ENCODE data around the gene UBA7.
A peak's percentile ranks its signal among the peaks of the same experiment; 100 is the strongest.

Gene UBA7

DNA sequence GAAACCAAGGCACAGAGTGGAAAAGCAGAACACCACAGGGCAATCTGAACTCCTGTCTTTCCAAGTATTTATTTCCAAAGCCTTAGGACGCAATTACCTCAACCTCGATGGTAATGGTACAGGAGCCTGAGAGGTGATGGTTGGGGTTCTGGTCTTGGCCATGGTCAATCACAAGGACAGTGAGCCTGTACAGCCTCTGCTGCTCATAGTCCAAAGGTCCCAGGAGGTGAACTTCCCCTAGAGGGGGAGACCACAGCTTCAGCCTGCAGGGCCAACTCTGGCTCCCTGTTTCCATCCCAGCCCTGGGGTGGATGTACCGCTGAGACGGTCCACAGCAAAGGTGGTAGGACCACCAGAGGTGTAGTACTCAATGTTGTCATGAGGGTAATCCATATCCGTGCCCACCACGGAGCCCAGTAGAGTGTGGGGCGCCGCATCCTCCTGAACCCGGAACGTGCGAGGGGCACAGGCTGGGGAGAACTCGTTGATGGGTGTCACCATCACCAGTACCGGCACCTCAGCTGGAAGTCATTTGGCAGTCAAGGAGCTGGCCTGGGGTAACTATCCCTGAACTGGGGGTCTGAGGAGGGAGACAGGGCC lies 20.2 kb downstream of the UBA7 start:
- no peaks in the 10 kb centered on the region for H3K9me3 ChIP-seq (ENCODE audit: control insufficient read depth, low read length)
- no peak overlapping the region for H3K27ac ChIP-seq (ENCODE audit: insufficient read depth, low read length, poor library complexity, severe bottlenecking)
- H3K4me3 ChIP-seq (ENCODE audit: insufficient read depth, low read depth, low read length, poor library complexity, severe bottlenecking), result no peak overlapping the region
- H3K27me3 ChIP-seq (replicated peaks; ENCODE audit: control insufficient read depth, insufficient read depth, low read length, poor library complexity, severe bottlenecking), result no peaks in the 10 kb centered on the region
- H3K4me1 ChIP-seq (ENCODE audit: control insufficient read depth, insufficient read depth, low read length, poor library complexity, severe bottlenecking), result peaks cover 3% of the 10 kb centered on the region
- no peak for DNase-seq
- no peaks in the 10 kb centered on the region for H3K36me3 ChIP-seq (ENCODE audit: control insufficient read depth, insufficient read depth, low read length)

DNA sequence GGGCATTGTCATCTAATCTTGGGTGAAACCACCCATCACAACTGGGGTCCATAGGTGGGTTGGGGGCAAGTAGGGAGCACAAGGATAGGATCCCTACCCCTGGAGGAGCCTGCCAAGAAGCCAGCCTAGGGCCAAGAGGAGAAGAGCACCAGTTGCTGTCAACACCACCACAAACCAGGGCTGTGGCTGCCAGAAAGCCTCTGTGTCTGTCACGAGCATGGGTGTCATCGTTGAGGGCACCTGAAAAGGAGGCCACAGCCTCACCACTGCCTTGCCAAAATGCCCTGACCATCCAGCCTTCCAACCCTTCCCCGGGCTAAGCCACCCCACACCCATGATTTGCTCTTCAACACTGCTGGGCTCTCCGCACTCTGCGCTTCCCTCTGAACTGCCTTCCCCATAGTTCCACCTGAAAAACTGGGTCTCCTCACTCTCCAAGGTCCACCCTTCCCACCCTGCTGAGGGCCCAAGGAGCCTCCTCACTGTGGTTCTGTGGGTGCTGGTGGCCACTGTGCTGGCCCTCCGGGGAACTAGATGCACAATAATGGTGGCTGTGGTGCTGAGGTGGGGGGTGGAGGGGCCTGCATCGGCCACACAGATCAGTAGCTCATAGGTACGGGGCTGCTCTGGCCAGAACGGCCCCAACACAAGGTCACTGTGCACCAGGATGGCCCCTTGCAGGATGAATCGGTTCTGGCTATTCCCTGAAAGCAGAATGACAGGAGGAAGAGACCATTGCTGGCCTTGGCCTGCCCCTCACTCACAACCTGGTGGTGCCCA lies 21.2 kb downstream of the UBA7 start:
- DNase-seq, result no peak
- Histone ChIP-seq H3K9me3 (ENCODE audit: control insufficient read depth, low read length) (no peaks in the 10 kb centered on the region), H3K4me1 (ENCODE audit: control insufficient read depth, insufficient read depth, low read length, poor library complexity, severe bottlenecking) (peaks cover 3% of the 10 kb centered on the region), H3K4me3 (ENCODE audit: insufficient read depth, low read depth, low read length, poor library complexity, severe bottlenecking) (no peak overlapping the region), H3K36me3 (ENCODE audit: control insufficient read depth, insufficient read depth, low read length) (no peaks in the 10 kb centered on the region), H3K27ac (ENCODE audit: insufficient read depth, low read length, poor library complexity, severe bottlenecking) (no peak overlapping the region), H3K27me3 (replicated peaks; ENCODE audit: control insufficient read depth, insufficient read depth, low read length, poor library complexity, severe bottlenecking) (no peaks in the 10 kb centered on the region)

DNA sequence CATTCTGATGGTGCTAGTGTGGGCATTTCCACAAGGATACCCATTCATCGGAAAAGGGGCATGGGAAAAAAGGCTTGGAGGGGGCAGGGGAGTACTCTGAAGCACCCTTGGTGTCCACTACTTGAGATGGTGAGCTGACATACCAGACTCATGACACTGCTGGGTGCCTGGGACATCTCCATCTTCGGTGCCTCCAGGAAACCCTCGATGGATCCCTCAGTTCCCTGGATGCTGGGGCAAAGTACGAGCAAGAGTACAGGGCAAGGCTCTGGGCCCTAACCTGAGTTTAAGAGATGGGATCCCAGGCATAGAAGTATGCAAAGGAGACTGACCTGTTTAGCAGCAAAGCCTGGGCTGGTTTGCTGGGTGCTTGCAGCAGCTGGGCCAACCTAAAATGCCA lies 22.2 kb downstream of the UBA7 start:
- Histone ChIP-seq H3K27ac (ENCODE audit: insufficient read depth, low read length, poor library complexity, severe bottlenecking) (no peak overlapping the region), H3K4me1 (ENCODE audit: control insufficient read depth, insufficient read depth, low read length, poor library complexity, severe bottlenecking) (peaks cover 10% of the 10 kb centered on the region), H3K27me3 (replicated peaks; ENCODE audit: control insufficient read depth, insufficient read depth, low read length, poor library complexity, severe bottlenecking) (no peaks in the 10 kb centered on the region), H3K4me3 (ENCODE audit: insufficient read depth, low read depth, low read length, poor library complexity, severe bottlenecking) (no peak overlapping the region), H3K9me3 (ENCODE audit: control insufficient read depth, low read length) (no peaks in the 10 kb centered on the region), H3K36me3 (ENCODE audit: control insufficient read depth, insufficient read depth, low read length) (no peaks in the 10 kb centered on the region)
- no peak for DNase-seq

DNA sequence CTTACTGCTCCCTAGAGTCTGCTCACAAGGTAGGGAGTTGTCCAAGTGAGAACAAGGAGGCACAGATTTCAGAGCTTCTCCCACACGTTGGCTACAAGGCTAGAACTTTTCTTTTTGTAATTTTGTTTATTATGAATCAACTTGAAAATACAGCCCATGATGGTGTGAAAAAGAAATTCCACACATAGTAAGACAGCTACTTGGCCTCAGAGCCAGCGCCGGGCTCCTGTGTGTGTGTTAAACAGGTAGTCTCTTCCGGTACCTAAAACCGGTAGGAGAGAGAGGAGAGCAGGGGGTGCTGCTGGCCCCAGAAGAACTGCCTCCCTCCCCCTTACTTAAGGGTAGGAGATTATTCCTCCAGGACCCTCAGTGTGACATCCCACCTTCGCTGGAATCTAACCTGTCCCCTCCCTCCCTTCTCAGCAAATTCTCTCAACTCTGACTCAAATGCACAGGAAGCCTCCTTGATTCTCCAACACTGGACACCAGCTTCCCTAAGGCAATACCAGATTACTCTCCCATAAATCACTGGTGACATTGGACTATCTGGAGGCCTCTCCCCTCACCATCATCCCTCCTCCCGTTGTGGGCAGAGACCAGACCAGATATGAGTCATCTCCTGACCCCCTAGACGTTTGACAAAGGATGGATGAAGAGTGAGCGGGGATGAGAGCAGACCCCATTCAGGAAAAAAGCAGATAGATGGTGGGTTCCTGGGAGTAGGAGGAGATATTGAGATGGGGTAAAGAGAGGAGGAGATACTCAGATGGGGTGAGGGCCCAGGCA lies 22.9 kb downstream of the UBA7 start:
- Histone ChIP-seq H3K27ac (ENCODE audit: insufficient read depth, low read length, poor library complexity, severe bottlenecking) (no peak overlapping the region), H3K36me3 (ENCODE audit: control insufficient read depth, insufficient read depth, low read length) (no peaks in the 10 kb centered on the region), H3K4me1 (ENCODE audit: control insufficient read depth, insufficient read depth, low read length, poor library complexity, severe bottlenecking) (peaks cover 10% of the 10 kb centered on the region), H3K27me3 (replicated peaks; ENCODE audit: control insufficient read depth, insufficient read depth, low read length, poor library complexity, severe bottlenecking) (no peaks in the 10 kb centered on the region), H3K9me3 (ENCODE audit: control insufficient read depth, low read length) (no peaks in the 10 kb centered on the region), H3K4me3 (ENCODE audit: insufficient read depth, low read depth, low read length, poor library complexity, severe bottlenecking) (no peak overlapping the region)
- no peak for DNase-seq

DNA sequence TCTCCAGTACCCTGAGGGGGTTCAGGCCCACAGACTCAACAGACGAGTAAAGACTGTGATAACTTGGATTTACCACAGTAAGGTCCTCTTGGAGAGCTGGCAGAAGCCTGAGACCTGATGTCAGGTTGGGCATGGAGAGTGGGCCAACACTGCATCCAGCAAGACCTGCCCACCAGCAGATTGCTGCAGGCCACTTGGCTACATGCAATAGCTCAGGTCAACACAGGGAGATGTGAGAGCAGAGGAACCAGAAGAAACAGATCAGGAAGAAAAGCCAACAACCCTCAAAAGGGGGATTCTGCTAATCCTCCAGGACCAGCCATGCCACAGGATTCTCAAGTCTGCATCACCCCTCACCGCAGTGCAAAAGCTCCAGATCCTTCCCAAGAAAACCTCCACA lies 25.7 kb downstream of the UBA7 start:
- no peak overlapping the region for H3K4me3 ChIP-seq (ENCODE audit: insufficient read depth, low read depth, low read length, poor library complexity, severe bottlenecking)
- no peaks in the 10 kb centered on the region for H3K9me3 ChIP-seq (ENCODE audit: control insufficient read depth, low read length)
- H3K4me1 ChIP-seq (ENCODE audit: control insufficient read depth, insufficient read depth, low read length, poor library complexity, severe bottlenecking), result peaks cover 13% of the 10 kb centered on the region
- H3K27me3 ChIP-seq (replicated peaks; ENCODE audit: control insufficient read depth, insufficient read depth, low read length, poor library complexity, severe bottlenecking), result no peaks in the 10 kb centered on the region
- no peak overlapping the region for H3K27ac ChIP-seq (ENCODE audit: insufficient read depth, low read length, poor library complexity, severe bottlenecking)
- no peak for DNase-seq
- H3K36me3 ChIP-seq (ENCODE audit: control insufficient read depth, insufficient read depth, low read length), result no peaks in the 10 kb centered on the region

DNA sequence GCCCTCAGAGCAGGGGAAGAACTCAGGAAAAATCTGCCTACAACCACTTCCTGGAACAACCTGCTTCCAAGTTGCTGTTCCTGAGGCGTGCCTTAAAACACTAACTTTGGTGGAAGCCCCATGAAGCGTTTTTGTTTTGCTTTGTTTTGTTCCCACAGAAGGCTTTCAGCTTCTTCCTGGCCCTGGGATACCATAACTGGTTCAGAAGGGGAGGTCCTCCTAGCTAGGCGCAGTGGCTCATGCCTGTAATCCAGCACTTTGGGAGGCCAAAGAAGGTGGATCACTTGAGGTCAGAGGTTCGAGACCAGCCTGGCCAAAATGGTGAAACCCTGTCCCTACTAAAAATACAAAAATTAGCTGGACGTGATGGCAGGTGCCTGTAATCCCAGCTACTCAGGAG lies 26.2 kb downstream of the UBA7 start:
- Histone ChIP-seq H3K27me3 (replicated peaks; ENCODE audit: control insufficient read depth, insufficient read depth, low read length, poor library complexity, severe bottlenecking) (no peaks in the 10 kb centered on the region), H3K9me3 (ENCODE audit: control insufficient read depth, low read length) (no peaks in the 10 kb centered on the region), H3K4me3 (ENCODE audit: insufficient read depth, low read depth, low read length, poor library complexity, severe bottlenecking) (no peak overlapping the region), H3K4me1 (ENCODE audit: control insufficient read depth, insufficient read depth, low read length, poor library complexity, severe bottlenecking) (peaks cover 13% of the 10 kb centered on the region), H3K36me3 (ENCODE audit: control insufficient read depth, insufficient read depth, low read length) (peaks cover under 1% of the 10 kb centered on the region), H3K27ac (ENCODE audit: insufficient read depth, low read length, poor library complexity, severe bottlenecking) (no peak overlapping the region)
- no peak for DNase-seq

DNA sequence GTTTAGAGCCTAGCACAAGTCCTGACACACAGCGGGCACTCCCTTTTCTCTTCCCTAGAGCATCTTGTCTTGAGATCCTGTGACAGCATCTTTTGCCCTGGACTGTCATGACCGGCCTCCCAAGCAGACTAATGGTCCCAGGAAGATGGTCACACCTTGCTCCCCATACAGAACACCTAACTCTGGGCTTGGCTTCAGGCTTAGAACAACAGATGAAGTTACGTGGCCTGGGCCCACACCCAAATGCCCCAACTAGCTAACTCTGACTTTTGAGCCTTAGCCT lies 26.6 kb downstream of the UBA7 start:
- Histone ChIP-seq H3K27ac (ENCODE audit: insufficient read depth, low read length, poor library complexity, severe bottlenecking) (peak overlapping the region; percentile 96), H3K27me3 (replicated peaks; ENCODE audit: control insufficient read depth, insufficient read depth, low read length, poor library complexity, severe bottlenecking) (no peaks in the 10 kb centered on the region), H3K9me3 (ENCODE audit: control insufficient read depth, low read length) (no peaks in the 10 kb centered on the region), H3K36me3 (ENCODE audit: control insufficient read depth, insufficient read depth, low read length) (peaks cover 4% of the 10 kb centered on the region), H3K4me1 (ENCODE audit: control insufficient read depth, insufficient read depth, low read length, poor library complexity, severe bottlenecking) (peaks cover 13% of the 10 kb centered on the region), H3K4me3 (ENCODE audit: insufficient read depth, low read depth, low read length, poor library complexity, severe bottlenecking) (peak overlapping the region; percentile 98)
- no peak for DNase-seq

DNA sequence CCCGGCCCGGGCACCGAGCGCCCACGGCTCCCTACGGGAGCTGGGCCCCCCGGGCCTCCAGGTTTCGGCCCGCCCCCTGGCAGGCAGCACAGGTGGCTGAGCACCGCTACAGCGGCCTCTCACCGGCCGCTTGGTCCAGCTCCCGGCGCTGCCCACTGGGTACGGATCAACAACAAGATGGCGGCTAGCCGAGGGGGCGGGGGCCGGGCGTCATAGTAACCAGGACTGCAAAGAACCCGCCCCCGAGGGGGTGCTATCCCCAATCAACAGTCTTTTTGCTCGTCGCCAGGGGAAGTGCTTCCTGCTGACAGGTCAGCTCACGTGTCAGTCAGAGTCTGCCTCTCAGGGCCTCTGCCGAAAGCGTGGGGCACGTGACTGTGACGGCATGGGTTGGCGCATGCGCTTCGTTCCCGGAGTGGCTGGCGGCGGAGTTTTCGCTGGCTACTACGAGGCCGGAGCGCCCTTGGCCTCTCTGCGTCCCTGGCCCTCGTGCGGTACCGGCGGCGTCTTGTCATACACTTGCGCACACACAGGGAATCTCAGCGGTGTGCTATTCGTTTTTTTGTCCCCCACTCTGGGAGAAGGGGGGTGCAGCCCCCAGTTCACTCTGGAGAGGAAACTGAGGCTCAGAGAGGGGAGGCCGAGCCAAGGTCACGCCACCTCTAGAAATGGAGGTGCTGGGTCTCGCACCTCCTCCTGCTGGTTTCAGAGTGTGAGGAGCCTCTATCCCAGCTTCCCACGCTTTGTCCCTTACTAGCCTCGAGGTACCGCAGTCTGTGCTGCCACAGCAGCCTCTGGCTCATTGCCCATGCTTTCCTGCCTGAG lies 27.2 kb downstream of the UBA7 start, which contains the start of gene IP6K1:
IP6K1 (minus strand) TSS at position 186 of the 825 bp plus-strand sequence. CDS start 38,502 bp downstream, outside the sequence.
- peak; percentile 97 to 100 (median 100) for DNase-seq
- no peaks in the 10 kb centered on the region for H3K9me3 ChIP-seq (ENCODE audit: control insufficient read depth, low read length)
- H3K4me3 ChIP-seq (ENCODE audit: insufficient read depth, low read depth, low read length, poor library complexity, severe bottlenecking), result peak within 1 kb of the TSS; percentile 98
- H3K4me1 ChIP-seq (ENCODE audit: control insufficient read depth, insufficient read depth, low read length, poor library complexity, severe bottlenecking), result peaks cover 13% of the 10 kb centered on the region
- H3K27ac ChIP-seq (ENCODE audit: insufficient read depth, low read length, poor library complexity, severe bottlenecking), result peak within 1 kb of the TSS; percentile 96
- H3K27me3 ChIP-seq (replicated peaks; ENCODE audit: control insufficient read depth, insufficient read depth, low read length, poor library complexity, severe bottlenecking), result no peaks in the 10 kb centered on the region
- H3K36me3 ChIP-seq (ENCODE audit: control insufficient read depth, insufficient read depth, low read length), result peaks cover 4% of the 10 kb centered on the region

DNA sequence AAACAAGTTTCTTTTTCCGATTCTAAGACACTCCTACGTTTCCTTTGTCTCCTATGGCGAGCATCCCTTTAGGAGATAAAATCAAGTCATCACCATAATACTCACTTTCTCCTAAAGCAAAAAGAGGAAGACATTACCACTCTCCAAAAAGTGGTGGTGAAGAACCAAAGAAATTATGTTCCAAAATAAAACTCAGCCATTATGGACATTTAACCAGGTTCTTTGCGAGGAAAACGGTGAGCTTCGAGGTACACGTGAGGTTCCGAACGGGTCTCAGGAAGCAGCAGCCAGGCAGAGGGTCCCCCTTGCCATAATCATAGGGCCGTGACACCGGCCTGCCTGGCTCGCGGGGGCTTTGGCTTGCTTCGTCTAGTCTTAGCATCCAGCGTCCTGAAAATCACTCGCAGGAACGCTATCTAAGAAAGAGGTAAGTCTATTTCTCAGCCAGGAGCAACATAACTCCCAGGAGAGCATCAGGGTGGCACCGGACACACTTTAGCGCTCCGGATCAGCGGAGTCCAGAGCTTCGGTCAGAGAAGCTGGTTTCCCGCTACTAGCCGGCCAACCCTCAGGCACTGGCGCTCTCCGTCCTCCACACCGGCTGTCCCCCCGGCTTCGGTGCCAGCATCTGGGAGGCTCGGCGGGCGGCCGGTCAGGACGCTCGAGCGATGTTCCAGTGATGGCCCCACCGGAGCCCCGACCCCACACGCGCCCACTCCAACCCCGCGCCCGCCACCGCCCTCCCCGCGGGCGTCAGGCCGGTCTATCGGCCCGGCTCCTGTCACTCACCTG lies 28.0 kb downstream of the UBA7 start:
- H3K4me3 ChIP-seq (ENCODE audit: insufficient read depth, low read depth, low read length, poor library complexity, severe bottlenecking), result peak overlapping the region; percentile 98
- H3K27me3 ChIP-seq (replicated peaks; ENCODE audit: control insufficient read depth, insufficient read depth, low read length, poor library complexity, severe bottlenecking), result no peaks in the 10 kb centered on the region
- no peaks in the 10 kb centered on the region for H3K9me3 ChIP-seq (ENCODE audit: control insufficient read depth, low read length)
- peak overlapping the region; percentile 96 for H3K27ac ChIP-seq (ENCODE audit: insufficient read depth, low read length, poor library complexity, severe bottlenecking)
- DNase-seq, result peak in 1 of 3 donors; percentile 8
- H3K4me1 ChIP-seq (ENCODE audit: control insufficient read depth, insufficient read depth, low read length, poor library complexity, severe bottlenecking), result peaks cover 14% of the 10 kb centered on the region
- H3K36me3 ChIP-seq (ENCODE audit: control insufficient read depth, insufficient read depth, low read length), result peaks cover 4% of the 10 kb centered on the region
